DMS153 (cell line): ENCODE results near the gene SELENOW.

Source experiments
- DNase-seq: peaks from one replicate; lab custom pipeline; 2025; lab: John Stamatoyannopoulos, UW

Gene SELENOW

DNA sequence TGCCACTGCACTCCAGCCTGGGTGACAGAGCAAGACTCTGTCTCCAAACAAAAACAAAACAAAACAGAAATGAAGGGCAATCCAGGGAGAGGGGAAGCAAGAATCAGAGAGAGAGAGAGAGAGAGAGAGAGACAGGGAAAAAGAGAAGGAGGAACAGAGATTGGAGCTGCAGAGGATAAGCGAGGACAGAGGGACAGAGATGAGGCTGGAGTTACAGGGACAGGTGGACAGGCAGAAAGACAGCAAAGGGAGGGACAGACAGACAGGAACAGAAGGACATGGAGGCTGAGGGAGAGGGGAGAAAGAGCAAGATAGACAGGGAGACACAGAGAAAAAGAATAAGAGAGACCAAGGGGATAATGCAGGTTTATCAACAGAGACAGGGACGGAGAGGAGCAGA is 41.9 kb downstream of the SELENOW start:
- no peak for DNase-seq

DNA sequence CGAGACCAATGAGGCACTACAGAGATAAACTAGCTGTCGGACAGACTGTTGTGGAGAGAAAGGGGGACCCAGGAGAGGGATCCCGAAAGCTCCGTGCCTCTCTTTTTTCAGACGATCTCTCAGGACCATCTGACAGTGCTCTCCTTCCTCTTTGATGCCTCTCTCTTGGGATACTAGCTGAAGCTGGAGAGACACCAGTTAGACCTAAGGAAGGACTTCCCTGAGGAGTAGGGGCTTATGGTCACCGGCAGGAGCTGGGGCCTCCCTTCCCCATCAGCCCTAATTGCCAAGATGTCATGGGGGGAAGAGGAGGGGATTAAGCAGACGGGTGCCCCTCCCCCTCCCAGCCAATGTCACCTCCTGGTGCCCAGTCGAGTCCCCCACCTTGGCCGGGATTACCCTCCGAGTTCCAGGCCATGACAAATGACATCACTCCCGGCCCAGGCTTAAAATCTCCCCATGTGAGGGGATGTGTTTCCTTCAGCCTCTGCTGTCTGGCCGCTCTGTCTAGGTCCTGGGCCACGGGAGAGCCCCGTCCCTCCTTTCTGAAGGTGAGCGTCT is 43.0 kb downstream of the SELENOW start, which contains the start of gene CRX:
CRX (plus strand) TSS at position 478 of the 561 bp plus-strand sequence. CDS start 12,507 bp downstream, outside the sequence.
- DNase-seq: no peak

DNA sequence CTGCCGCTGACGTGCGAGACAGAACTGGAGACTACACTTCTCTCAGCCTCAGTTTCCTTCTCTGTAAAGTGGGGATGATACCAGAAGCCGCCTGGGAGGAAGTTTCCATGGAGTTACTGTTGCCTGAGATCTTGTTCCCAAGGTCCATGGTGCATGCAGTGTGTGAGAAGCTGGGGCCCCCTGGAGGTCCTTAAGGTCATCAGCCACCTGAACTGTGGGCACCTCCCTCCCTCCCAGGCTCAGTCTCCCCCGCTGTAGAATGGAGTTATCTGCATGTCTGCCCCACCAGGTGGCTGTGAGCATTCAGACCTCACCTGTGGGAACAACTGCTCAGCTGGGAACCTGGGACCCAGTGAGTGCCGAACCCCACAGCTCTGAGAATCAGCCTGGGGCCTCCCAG is 45.9 kb downstream of the SELENOW start:
- DNase-seq: no peak

DNA sequence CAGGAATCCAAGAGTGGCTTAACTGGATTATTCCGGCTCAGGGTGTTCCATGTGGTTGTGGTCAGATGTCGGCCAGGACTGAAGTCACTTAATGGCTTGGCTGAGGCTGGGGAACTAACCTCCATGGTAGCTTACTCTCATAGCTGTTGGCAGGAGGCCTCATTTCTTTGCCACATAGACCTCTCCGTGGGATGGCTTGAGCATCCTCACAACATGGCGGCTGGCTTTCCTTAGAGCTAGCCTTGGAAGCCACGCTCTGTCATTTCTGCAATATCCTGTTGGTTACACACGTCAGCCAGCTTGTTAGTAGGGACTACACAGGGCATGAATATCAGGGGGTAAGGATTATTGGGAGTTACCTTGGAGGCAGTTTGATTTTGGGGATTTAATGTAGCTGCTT is 48.3 kb downstream of the SELENOW start:
- no peak for DNase-seq

DNA sequence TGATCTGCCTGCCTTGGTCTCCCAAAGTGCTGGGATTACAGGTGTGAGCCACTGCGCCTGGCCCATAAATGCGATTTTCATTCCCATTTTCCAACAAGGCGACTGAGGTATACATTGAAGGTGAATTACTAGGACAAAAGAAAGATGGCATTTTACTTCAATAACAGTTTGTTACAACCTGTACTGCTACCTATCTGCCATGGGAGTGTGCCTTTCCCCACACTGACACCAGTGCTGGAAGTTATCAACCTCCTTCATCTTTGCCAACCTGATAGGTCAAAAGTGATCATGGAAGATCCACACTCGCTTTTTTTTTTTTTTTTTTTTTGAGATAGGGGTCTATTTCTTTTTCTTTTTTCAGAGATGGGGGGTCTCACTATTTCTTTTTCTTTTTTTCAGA is 54.2 kb downstream of the SELENOW start:
- no peak for DNase-seq
